SU-DHL-6 (cell line): ENCODE data around the gene ABI1.

Experiments
- H2AFZ ChIP-seq: fragments of 200-600 bp; sonication (generic); 2 replicates; pipeline ENCODE4 v1.6.1; 2014; ENCODE audit warnings: low read depth, mild to moderate bottlenecking, moderate library complexity, mixed read lengths, antibody characterized with exemption, low read length; ENCODE audit not compliant: severe bottlenecking
- H3F3A ChIP-seq: fragments of 200-600 bp; shearing (Covaris generic); 2 replicates; pipeline ENCODE4 v1.6.0; 2016; ENCODE audit warnings: antibody characterized with exemption, mild to moderate bottlenecking; ENCODE audit not compliant: insufficient read depth
- H3K27ac ChIP-seq: fragments of 200-600 bp; sonication (generic); 2 replicates; pipeline ENCODE4 v1.5.1; 2016; ENCODE audit warnings: low read depth, mild to moderate bottlenecking, low read length, moderate library complexity, mixed read lengths
- H3K27me3 ChIP-seq: fragments of 200-600 bp; sonication (generic), shearing (Covaris generic); 2 replicates; pipeline ENCODE4 v1.6.0; 2014; ENCODE audit warnings: mild to moderate bottlenecking, low read length
- H3K36me3 ChIP-seq: fragments of 200-600 bp; sonication (generic); 2 replicates; pipeline ENCODE4 v1.6.1; 2014; ENCODE audit warnings: mild to moderate bottlenecking, low read length, mixed read lengths
- H3K4me2 ChIP-seq: fragments of 300-600, 200-600 bp; shearing (Covaris generic), sonication (generic); 2 replicates; pipeline ENCODE4 v1.6.0; 2014; ENCODE audit warnings: low read length, low read depth, mild to moderate bottlenecking; ENCODE audit not compliant: poor library complexity, severe bottlenecking
- H3K4me3 ChIP-seq: fragments of 200-600 bp; sonication (generic); 2 replicates; pipeline ENCODE4 v1.5.1; 2014; ENCODE audit warnings: antibody characterized with exemption, low read length, mild to moderate bottlenecking, mixed read lengths; ENCODE audit not compliant: insufficient read depth, poor library complexity, severe bottlenecking
- H3K79me2 ChIP-seq: fragments of 200-600 bp; sonication (generic); 2 replicates; pipeline ENCODE4 v1.6.1; 2014; ENCODE audit warnings: mild to moderate bottlenecking, low read length, moderate library complexity; ENCODE audit not compliant: insufficient read depth
- H3K9ac ChIP-seq: fragments of 200-600 bp; sonication (generic); 2 replicates; pipeline ENCODE4 v1.7.0; 2014; ENCODE audit warnings: mild to moderate bottlenecking, low read length
- H3K9me2 ChIP-seq: fragments of 200-600 bp; sonication (generic); replicated peaks from 2 replicates; pipeline ENCODE4 v1.6.1; 2014; ENCODE audit warnings: low read length; ENCODE audit not compliant: insufficient read depth
- H3K9me3 ChIP-seq: fragments of 200-600 bp; sonication (generic); 2 replicates; pipeline ENCODE4 v1.6.1; 2014; ENCODE audit warnings: low read length, mixed read lengths; ENCODE audit not compliant: insufficient read depth
- H4K20me1 ChIP-seq: fragments of 200-600 bp; sonication (generic); 2 replicates; pipeline ENCODE4 v1.6.1; 2014; ENCODE audit warnings: low read depth, mild to moderate bottlenecking, antibody characterized with exemption, low read length, moderate library complexity, mixed read lengths
- CTCF ChIP-seq: fragments of 200-600 bp; sonication (generic); IDR thresholded peaks from one replicate; pipeline ENCODE4 v1.5.1; 2017; ENCODE audit warnings: antibody characterized with exemption, mild to moderate bottlenecking, low read length, moderate library complexity; ENCODE audit not compliant: insufficient read depth, poor library complexity, severe bottlenecking
- EZH2phosphoT487 ChIP-seq: fragments of 200-600 bp; sonication (generic), shearing (Covaris generic); conservative IDR thresholded peaks from 2 replicates; pipeline ENCODE4 v1.6.1; 2018; ENCODE audit warnings: mild to moderate bottlenecking, antibody characterized with exemption, low read length, moderate library complexity, mixed read lengths

ABI1 gene

GRCh38 chr10:26727005-26727404, 133.8 kb downstream of the ABI1 start:
- H2AFZ ChIP-seq: no peak overlapping the region
- no peak overlapping the region for H3K4me2 ChIP-seq
- no peaks in the 10 kb centered on the region for H3K27me3 ChIP-seq
- no peaks in the 10 kb centered on the region for H3K9me2 ChIP-seq
- no peak overlapping the region for H3K27ac ChIP-seq
- H3K79me2 ChIP-seq: peaks cover 13% of the 10 kb centered on the region; the same call in 1 of the 2 replicates
- TF ChIP-seq EZH2phosphoT487 (no peak), CTCF (no peak)
- H3K9ac ChIP-seq: no peak overlapping the region
- H4K20me1 ChIP-seq: no peaks in the 10 kb centered on the region
- H3K36me3 ChIP-seq: peaks cover 20% of the 10 kb centered on the region; the same call in 1 of the 2 replicates
- H3K4me3 ChIP-seq: no peak overlapping the region
- no peaks in the 10 kb centered on the region for H3K9me3 ChIP-seq
- peaks cover 12% of the 10 kb centered on the region for H3F3A ChIP-seq

- TF ChIP-seq EZH2phosphoT487 (no peak), CTCF (peak; percentile 79)
- no peaks in the 10 kb centered on the region for H3K9me2 ChIP-seq
- H3K9me3 ChIP-seq: no peaks in the 10 kb centered on the region
- no peak overlapping the region for H3K9ac ChIP-seq
- H3K4me2 ChIP-seq: no peak overlapping the region
- H3K27me3 ChIP-seq: no peaks in the 10 kb centered on the region
- peaks cover 12% of the 10 kb centered on the region for H3F3A ChIP-seq
- no peaks in the 10 kb centered on the region for H4K20me1 ChIP-seq
- peaks cover 20% of the 10 kb centered on the region; the same call in 1 of the 2 replicates for H3K36me3 ChIP-seq
- no peak overlapping the region for H3K27ac ChIP-seq
- H3K4me3 ChIP-seq: no peak overlapping the region
- peaks cover 13% of the 10 kb centered on the region; the same call in 1 of the 2 replicates for H3K79me2 ChIP-seq
- H2AFZ ChIP-seq: no peak overlapping the region
These were observed 134.7 kb downstream of the ABI1 start for GRCh38 chr10:26725837-26726727.

GRCh38 chr10:26723016-26723415, 137.7 kb downstream of the ABI1 start:
- Histone ChIP-seq H3K27ac (no peak overlapping the region), H3K4me2 (no peak overlapping the region), H2AFZ (no peak overlapping the region), H3K9me3 (no peaks in the 10 kb centered on the region), H3K9ac (no peak overlapping the region), H3K9me2 (no peaks in the 10 kb centered on the region), H3F3A (peaks cover 15% of the 10 kb centered on the region), H3K4me3 (no peak overlapping the region), H3K79me2 (peaks cover 8% of the 10 kb centered on the region; the same call in 1 of the 2 replicates), H3K27me3 (no peaks in the 10 kb centered on the region), H3K36me3 (peaks cover 17% of the 10 kb centered on the region; the same call in 1 of the 2 replicates), H4K20me1 (no peaks in the 10 kb centered on the region)
- TF ChIP-seq EZH2phosphoT487: no peak
- TF ChIP-seq CTCF: no peak
